Activated CD8-positive, alpha-beta T cell treated with anti-CD3 and anti-CD28 coated beads for 36 hours (primary cell): ENCODE data around the gene XXYLT1. TPM values are rescaled to one million over a fixed set of nuclear protein-coding genes. Genes with fewer than 3 reads are reported as not detected.
A peak's percentile ranks its signal among the peaks of the same experiment; 100 is the strongest.

Experiments
- ATAC-seq: fragments of 200-7000 bp; cut with Tn5 transposase; one replicate; pipeline ENCODE4 v1.10.0; 2021; ENCODE audit warnings: mild to moderate bottlenecking, moderate library complexity
- CTCF ChIA-PET: fragments of 350-600 bp; sonication (Branson Sonifier 250); formaldehyde crosslinking; loops from one replicate; lab custom pipeline; 2021; ENCODE audit warnings: antibody characterized with exemption; lab: Charles Lee
- POLR2A ChIA-PET: fragments of 350-600 bp; sonication (Branson Sonifier 250); formaldehyde crosslinking; loops from one replicate; lab custom pipeline; 2021; ENCODE audit warnings: antibody characterized with exemption; lab: Charles Lee
- DNase-seq: peaks from one replicate; pipeline ENCODE4 v3.0.0-alpha.2; 2020
- H3K27ac Mint-ChIP-seq: one replicate; pipeline ENCODE4 v1.8.0; 2021; ENCODE audit warnings: mild to moderate bottlenecking, mixed read lengths
- H3K27me3 Mint-ChIP-seq: one replicate; pipeline ENCODE4 v1.8.0; 2021; ENCODE audit warnings: mixed read lengths
- H3K36me3 Mint-ChIP-seq: one replicate; pipeline ENCODE4 v1.8.0; 2021; ENCODE audit warnings: low read depth, mixed read lengths
- H3K4me1 Mint-ChIP-seq: one replicate; pipeline ENCODE4 v1.8.0; 2021; ENCODE audit warnings: low read depth, mixed read lengths
- H3K4me3 Mint-ChIP-seq: one replicate; pipeline ENCODE4 v1.8.0; 2021; ENCODE audit warnings: mild to moderate bottlenecking, moderate library complexity, mixed read lengths
- H3K9me3 Mint-ChIP-seq: one replicate; pipeline ENCODE4 v1.8.0; 2021; ENCODE audit warnings: mixed read lengths
- CTCF ChIP-seq: fragments of 200-600 bp; IDR thresholded peaks from one replicate; pipeline ENCODE4 v1.8.0; 2022; ENCODE audit warnings: antibody characterized with exemption, mild to moderate bottlenecking
- intact Hi-C: fragments of 100-400 bp; cut with micrococcal nuclease; formaldehyde crosslinking; loops from one replicate; pipeline ENCODE4 v1.10.0; 2022
- total RNA-seq, 2 experiments: library from RNA; stranded (reverse); gene quantifications; one replicate each; pipeline ENCODE4 v1.2.3, GENCODE V29; 2021

The XXYLT1 gene
- total RNA-seq, 2 experiments from 2014 or later: 8.4 to 9.6 TPM

GRCh38 chr3:195101927-195102608, 168.9 kb downstream of the XXYLT1 start:
- no peak overlapping the region for H3K4me3 Mint-ChIP-seq
- ChIA-PET POLR2A (interaction anchor here (0.7 kb wide), 1 partner anchor 161 kb away, joined by 3 read pairs; no protein-coding TSS in a partner anchor), CTCF (interaction anchor here (1.2 to 1.7 kb wide), 2 partner anchors 12 to 420 kb away, joined by 3 to 4 read pairs; no protein-coding TSS in a partner anchor)

DNA sequence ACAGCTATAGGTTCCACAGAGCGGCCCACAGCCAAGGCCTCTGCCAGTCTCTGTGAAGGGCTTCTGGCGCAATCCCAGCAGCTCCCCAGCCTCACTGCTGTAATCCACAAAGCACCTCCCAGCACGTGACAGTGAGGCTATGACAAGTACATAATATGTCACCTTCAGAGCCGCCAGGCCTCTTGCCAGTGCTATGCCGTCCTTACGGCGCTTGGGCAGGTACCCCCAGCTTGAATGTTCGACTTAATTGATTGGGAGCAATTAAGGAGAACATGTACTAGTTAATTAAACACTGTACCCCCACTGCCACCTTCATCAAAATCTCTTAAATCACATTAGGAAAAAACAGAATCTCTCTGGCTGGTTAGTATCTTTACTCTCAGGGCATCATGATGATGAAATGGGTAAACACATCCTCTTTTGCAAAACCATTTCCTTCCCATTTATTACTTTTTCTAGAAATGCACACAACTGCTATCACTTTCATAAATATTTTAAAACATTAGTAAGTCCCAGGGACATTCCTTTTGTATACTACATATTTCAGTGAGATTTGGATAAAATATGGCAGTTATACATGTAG, 169.9 kb downstream of the XXYLT1 start:
- H3K4me3 Mint-ChIP-seq: no peak overlapping the region
- TF ChIP-seq CTCF: no peak
- ATAC-seq (no peak), DNase-seq (no peak)
- no peaks in the 10 kb centered on the region for H3K36me3 Mint-ChIP-seq
- ChIA-PET CTCF (interaction anchor here (1.2 to 1.7 kb wide), 2 partner anchors 13 to 419 kb away, joined by 3 to 4 read pairs; no protein-coding TSS in a partner anchor), POLR2A (interaction anchor here (0.7 to 1.0 kb wide), 2 partner anchors 23 to 162 kb away, joined by 3 read pairs; no protein-coding TSS in a partner anchor)
- intact Hi-C loops: no loop called here
- H3K27me3 Mint-ChIP-seq: no peaks in the 10 kb centered on the region
- H3K4me1 Mint-ChIP-seq: peaks cover 9% of the 10 kb centered on the region
- no peaks in the 10 kb centered on the region for H3K9me3 Mint-ChIP-seq
- H3K27ac Mint-ChIP-seq: peak overlapping the region; percentile 37

More at GRCh38 chr3:195101927-195102608, 168.9 kb downstream of the XXYLT1 start:
- intact Hi-C loops: no loop called here
- Mint-ChIP-seq H3K27ac (no peak overlapping the region), H3K36me3 (no peaks in the 10 kb centered on the region), H3K27me3 (no peaks in the 10 kb centered on the region), H3K4me1 (peaks cover 12% of the 10 kb centered on the region), H3K9me3 (no peaks in the 10 kb centered on the region)
- ATAC-seq (no peak), DNase-seq (no peak)
- TF ChIP-seq CTCF: no peak

DNA sequence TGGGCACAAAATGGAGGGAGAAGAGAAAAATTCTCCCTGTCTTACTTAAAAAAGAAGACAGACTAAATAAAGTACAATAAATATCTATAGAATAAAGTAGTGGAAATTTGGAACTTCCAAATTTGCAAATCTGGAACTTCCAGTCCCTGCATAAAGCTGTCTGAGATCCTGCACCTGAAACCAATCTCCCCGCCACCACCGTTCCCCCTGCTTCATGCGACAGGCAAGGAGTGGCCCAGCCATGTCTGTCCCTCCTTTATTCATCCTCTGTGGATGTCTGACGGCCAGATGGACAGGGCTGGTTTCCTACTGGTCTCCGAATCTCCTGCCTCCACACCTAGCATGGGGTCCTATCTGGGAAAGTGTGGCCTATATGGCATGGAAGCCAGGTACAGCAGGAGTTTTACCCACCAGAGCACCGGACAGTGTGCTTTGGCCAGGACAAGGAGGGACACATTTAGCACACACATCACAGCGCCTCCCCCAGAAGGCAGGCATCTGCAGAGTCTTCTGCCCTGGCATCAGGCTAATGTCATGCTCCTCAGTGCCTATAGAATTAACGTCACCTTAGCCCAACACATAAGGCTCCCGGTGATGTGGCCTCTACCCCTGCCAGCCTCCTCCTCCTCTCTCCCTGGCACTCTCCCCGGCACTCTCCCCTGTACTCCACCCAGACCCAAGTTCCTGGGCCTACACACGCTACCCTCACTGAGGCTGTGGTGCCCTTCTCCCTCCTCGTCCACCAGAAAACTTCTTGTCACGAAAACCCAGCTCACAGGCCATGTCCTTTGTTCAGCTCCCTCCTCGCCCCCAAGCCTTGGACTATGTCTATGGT, 170.8 kb downstream of the XXYLT1 start:
- no peaks in the 10 kb centered on the region for H3K27me3 Mint-ChIP-seq
- no peak overlapping the region for H3K4me3 Mint-ChIP-seq
- ChIA-PET CTCF (no interaction called here), POLR2A (interaction anchor here (1.0 kb wide), 1 partner anchor 24 kb away, joined by 3 read pairs; no protein-coding TSS in a partner anchor)
- H3K9me3 Mint-ChIP-seq: no peaks in the 10 kb centered on the region
- DNase-seq: no peak
- no peaks in the 10 kb centered on the region for H3K36me3 Mint-ChIP-seq
- H3K4me1 Mint-ChIP-seq: peaks cover 7% of the 10 kb centered on the region
- no peak for ATAC-seq
- intact Hi-C loops: no loop called here
- no peak for TF ChIP-seq CTCF
- peak overlapping the region; percentile 4 for H3K27ac Mint-ChIP-seq

- CTCF ChIA-PET: interaction anchor here (1.2 kb wide), 1 partner anchor 416 kb away, joined by 3 read pairs; no protein-coding TSS in a partner anchor
- no peaks in the 10 kb centered on the region for H3K36me3 Mint-ChIP-seq
- H3K27ac Mint-ChIP-seq: no peak overlapping the region
- H3K4me3 Mint-ChIP-seq: no peak overlapping the region
- POLR2A ChIA-PET: no interaction called here
- no peak for TF ChIP-seq CTCF
- no peaks in the 10 kb centered on the region for H3K27me3 Mint-ChIP-seq
- H3K9me3 Mint-ChIP-seq: no peaks in the 10 kb centered on the region
- intact Hi-C loops: no loop called here
- ATAC-seq (no peak), DNase-seq (no peak)
- H3K4me1 Mint-ChIP-seq: peaks cover 14% of the 10 kb centered on the region
These were observed 172.0 kb downstream of the XXYLT1 start for GRCh38 chr3:195098741-195099525.
